ENCODE measurements around the gene CPXM2. TPM values are rescaled to one million over a fixed set of nuclear protein-coding genes. Genes with fewer than 3 reads are reported as not detected.

Gene CPXM2
- total and polyA plus RNA-seq, 9 of the 15 experiments (the other 6 are each of a cell fraction or from before 2014, with no cell fraction given), result not detected

DNA sequence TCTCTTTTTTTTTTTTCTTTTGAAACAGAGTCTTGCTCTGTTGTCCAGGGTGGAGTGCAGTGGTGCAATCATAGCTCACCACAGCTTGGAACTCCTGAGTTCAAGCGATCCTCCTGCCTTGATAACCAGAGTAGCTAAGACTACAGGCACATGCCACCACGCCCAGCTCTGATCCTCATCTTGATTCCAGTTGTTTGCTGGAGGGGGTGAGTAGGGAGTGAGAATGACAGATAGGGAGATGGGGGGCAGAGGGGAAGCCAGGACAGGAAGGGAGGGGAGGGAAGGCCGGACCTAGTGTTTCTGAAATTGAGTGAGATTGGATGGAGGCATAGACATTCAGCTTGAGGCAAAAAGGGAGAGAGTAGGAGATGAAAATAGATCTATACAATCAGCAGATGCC, 25.2 kb upstream of the CPXM2 start:
- TF ChIP-seq SIN3A (IDR thresholded peaks at IDR 0.05; ENCODE audit: borderline replicate concordance in 2 of 2, control insufficient read depth in 1 of 2, low read depth in 2 of 2, low read length in 2 of 2), result no peak
- 0 out of 2 replicates have a peak, but pooled peaks have one; percentile 58 for TF ChIP-seq ZNF57 (CRISPR knock-in tag; IDR thresholded peaks at IDR 0.05)
- H2AFZ ChIP-seq (ENCODE audit: low read depth, low read length), result no peak overlapping the region
- BruUV-seq (replicated peaks), result no TSS peak
- H4K20me1 ChIP-seq (replicated peaks; ENCODE audit: control insufficient read depth, insufficient read depth, low read length), result no peaks in the 10 kb centered on the region
- in situ Hi-C loops (cut with MboI) (no loop called here), intact Hi-C loops (cut with micrococcal nuclease) (no loop called here)
- no peak overlapping the region for H3K4me3 ChIP-seq
- H3K27ac ChIP-seq (ENCODE audit: extremely low read depth, low read depth, low read length), result no peak overlapping the region
- ChIA-PET CTCF (ENCODE audit: low intra/inter-chr PET ratio) (no interaction called here), POLR2A (no interaction called here)
- no peaks in the 10 kb centered on the region for H3K9me1 ChIP-seq (ENCODE audit: control insufficient read depth, insufficient read depth, low read length)
- H3K9ac ChIP-seq (ENCODE audit: insufficient read depth in 1 of 2, low read depth in 2 of 2, low read length in 2 of 2), result no peak overlapping the region
- H3K79me2 ChIP-seq (ENCODE audit: control insufficient read depth, insufficient read depth, low read length), result no peaks in the 10 kb centered on the region
- ATAC-seq (no peak), FAIRE-seq (no peak), DNase-seq (ENCODE audit: extremely low read depth in 1 of 4, low spot score in 3 of 4) (no peak)
- H3K36me3 ChIP-seq (ENCODE audit: control insufficient read depth, insufficient read depth, low read length), result no peaks in the 10 kb centered on the region
- H3K4me1 ChIP-seq (replicated peaks in 1 of 2; ENCODE audit: control insufficient read depth in 2 of 2, insufficient read depth in 2 of 2, low read length in 2 of 2), result no peaks in the 10 kb centered on the region; a peak in 1 of 5 replicates
- WGBS (ENCODE audit: insufficient coverage, low coverage, missing lambda C conversion rate), result 0% methylated on average over 3 of the region's 3 CpGs
- peaks cover 0 to 9% of the 10 kb centered on the region in 2 experiments; a peak in 1 of 5 replicates for H3K27me3 ChIP-seq (ENCODE audit: control insufficient read depth in 2 of 2, insufficient read depth in 2 of 2, low read length in 2 of 2)
- H3K4me2 ChIP-seq (ENCODE audit: insufficient read depth, low read length), result no peak overlapping the region
- no peaks in the 10 kb centered on the region for H3K9me3 ChIP-seq (replicated peaks; ENCODE audit: control insufficient read depth, insufficient read depth, low read depth, low read length)

DNA sequence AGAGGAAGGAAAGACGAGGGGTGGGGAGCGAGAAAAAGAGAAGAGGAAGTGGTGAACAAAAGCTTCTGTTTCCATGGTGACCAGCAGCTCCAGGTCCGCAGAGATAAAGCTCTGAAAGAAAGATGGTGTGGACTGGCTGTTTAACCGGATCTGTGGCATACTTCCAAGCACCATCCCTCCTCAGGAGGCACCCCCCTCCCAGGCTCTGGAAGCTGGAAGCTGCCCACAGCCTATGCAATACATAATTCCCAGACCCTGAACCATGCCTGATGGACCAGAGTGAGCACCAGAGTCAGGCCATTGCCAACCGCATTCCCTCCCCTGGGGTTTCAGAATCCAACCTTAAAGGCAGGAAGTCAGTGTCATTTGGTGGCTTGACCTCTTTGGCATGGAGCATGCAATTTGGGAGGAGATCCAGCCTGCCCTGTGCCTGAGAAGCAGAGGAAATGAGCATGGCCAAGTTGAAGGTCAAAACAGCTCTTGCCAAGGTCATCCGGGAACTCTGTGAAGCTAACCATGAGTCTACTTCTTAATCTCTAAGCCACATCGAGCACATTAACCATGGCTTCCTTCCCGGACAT, 22.2 kb upstream of the CPXM2 start:
- no peaks in the 10 kb centered on the region for H3K9me1 ChIP-seq (ENCODE audit: control insufficient read depth, insufficient read depth, low read length)
- H2AFZ ChIP-seq (ENCODE audit: low read depth, low read length), result no peak overlapping the region
- intact Hi-C loops (cut with micrococcal nuclease), result no loop called here
- WGBS (ENCODE audit: insufficient coverage, low coverage, missing lambda C conversion rate), result 0% methylated on average over 8 of the region's 8 CpGs
- in situ Hi-C loops (cut with MboI), result no loop called here
- H3K9ac ChIP-seq (ENCODE audit: insufficient read depth in 1 of 2, low read depth in 2 of 2, low read length in 2 of 2), result no peak overlapping the region
- DNase-seq (ENCODE audit: extremely low read depth in 1 of 4, low spot score in 3 of 4) (peak in 2 of 4 experiments; percentile 8 to 9), FAIRE-seq (no peak), ATAC-seq (no peak)
- H3K9me3 ChIP-seq (replicated peaks; ENCODE audit: control insufficient read depth, insufficient read depth, low read depth, low read length), result no peaks in the 10 kb centered on the region
- no peaks in the 10 kb centered on the region; a peak in 1 of 5 replicates for H3K4me1 ChIP-seq (replicated peaks in 1 of 2; ENCODE audit: control insufficient read depth in 2 of 2, insufficient read depth in 2 of 2, low read length in 2 of 2)
- H3K36me3 ChIP-seq (ENCODE audit: control insufficient read depth, insufficient read depth, low read length), result no peaks in the 10 kb centered on the region
- H3K79me2 ChIP-seq (ENCODE audit: control insufficient read depth, insufficient read depth, low read length), result no peaks in the 10 kb centered on the region
- no peak overlapping the region for H3K4me2 ChIP-seq (ENCODE audit: insufficient read depth, low read length)
- ChIA-PET CTCF (ENCODE audit: low intra/inter-chr PET ratio) (no interaction called here), POLR2A (interaction anchor here (1.2 kb wide), 1 partner anchor 21 kb away, joined by 3 read pairs; no protein-coding TSS in a partner anchor)
- H3K4me3 ChIP-seq, result no peak overlapping the region
- H3K27ac ChIP-seq (ENCODE audit: extremely low read depth, low read depth, low read length), result no peak overlapping the region
- H4K20me1 ChIP-seq (replicated peaks; ENCODE audit: control insufficient read depth, insufficient read depth, low read length), result no peaks in the 10 kb centered on the region
- BruUV-seq (replicated peaks), result no TSS peak
- peaks cover 0 to 9% of the 10 kb centered on the region in 2 experiments; a peak in 1 of 5 replicates for H3K27me3 ChIP-seq (ENCODE audit: control insufficient read depth in 2 of 2, insufficient read depth in 2 of 2, low read length in 2 of 2)
- TF ChIP-seq GABPA (tag; conservative IDR thresholded peaks at IDR 0.05; ENCODE audit: low read depth) (peak; percentile 36; the same call in 1 of the 2 replicates), SPI1 (IDR thresholded peaks at IDR 0.05; ENCODE audit: borderline replicate concordance, low read depth, low read length) (peak; percentile 91), KHSRP (IDR thresholded peaks at IDR 0.05) (no peak), ZNF76 (CRISPR knock-in tag; IDR thresholded peaks at IDR 0.05; ENCODE audit: borderline replicate concordance) (no peak)
- TF ChIP-seq, protein P1, sequence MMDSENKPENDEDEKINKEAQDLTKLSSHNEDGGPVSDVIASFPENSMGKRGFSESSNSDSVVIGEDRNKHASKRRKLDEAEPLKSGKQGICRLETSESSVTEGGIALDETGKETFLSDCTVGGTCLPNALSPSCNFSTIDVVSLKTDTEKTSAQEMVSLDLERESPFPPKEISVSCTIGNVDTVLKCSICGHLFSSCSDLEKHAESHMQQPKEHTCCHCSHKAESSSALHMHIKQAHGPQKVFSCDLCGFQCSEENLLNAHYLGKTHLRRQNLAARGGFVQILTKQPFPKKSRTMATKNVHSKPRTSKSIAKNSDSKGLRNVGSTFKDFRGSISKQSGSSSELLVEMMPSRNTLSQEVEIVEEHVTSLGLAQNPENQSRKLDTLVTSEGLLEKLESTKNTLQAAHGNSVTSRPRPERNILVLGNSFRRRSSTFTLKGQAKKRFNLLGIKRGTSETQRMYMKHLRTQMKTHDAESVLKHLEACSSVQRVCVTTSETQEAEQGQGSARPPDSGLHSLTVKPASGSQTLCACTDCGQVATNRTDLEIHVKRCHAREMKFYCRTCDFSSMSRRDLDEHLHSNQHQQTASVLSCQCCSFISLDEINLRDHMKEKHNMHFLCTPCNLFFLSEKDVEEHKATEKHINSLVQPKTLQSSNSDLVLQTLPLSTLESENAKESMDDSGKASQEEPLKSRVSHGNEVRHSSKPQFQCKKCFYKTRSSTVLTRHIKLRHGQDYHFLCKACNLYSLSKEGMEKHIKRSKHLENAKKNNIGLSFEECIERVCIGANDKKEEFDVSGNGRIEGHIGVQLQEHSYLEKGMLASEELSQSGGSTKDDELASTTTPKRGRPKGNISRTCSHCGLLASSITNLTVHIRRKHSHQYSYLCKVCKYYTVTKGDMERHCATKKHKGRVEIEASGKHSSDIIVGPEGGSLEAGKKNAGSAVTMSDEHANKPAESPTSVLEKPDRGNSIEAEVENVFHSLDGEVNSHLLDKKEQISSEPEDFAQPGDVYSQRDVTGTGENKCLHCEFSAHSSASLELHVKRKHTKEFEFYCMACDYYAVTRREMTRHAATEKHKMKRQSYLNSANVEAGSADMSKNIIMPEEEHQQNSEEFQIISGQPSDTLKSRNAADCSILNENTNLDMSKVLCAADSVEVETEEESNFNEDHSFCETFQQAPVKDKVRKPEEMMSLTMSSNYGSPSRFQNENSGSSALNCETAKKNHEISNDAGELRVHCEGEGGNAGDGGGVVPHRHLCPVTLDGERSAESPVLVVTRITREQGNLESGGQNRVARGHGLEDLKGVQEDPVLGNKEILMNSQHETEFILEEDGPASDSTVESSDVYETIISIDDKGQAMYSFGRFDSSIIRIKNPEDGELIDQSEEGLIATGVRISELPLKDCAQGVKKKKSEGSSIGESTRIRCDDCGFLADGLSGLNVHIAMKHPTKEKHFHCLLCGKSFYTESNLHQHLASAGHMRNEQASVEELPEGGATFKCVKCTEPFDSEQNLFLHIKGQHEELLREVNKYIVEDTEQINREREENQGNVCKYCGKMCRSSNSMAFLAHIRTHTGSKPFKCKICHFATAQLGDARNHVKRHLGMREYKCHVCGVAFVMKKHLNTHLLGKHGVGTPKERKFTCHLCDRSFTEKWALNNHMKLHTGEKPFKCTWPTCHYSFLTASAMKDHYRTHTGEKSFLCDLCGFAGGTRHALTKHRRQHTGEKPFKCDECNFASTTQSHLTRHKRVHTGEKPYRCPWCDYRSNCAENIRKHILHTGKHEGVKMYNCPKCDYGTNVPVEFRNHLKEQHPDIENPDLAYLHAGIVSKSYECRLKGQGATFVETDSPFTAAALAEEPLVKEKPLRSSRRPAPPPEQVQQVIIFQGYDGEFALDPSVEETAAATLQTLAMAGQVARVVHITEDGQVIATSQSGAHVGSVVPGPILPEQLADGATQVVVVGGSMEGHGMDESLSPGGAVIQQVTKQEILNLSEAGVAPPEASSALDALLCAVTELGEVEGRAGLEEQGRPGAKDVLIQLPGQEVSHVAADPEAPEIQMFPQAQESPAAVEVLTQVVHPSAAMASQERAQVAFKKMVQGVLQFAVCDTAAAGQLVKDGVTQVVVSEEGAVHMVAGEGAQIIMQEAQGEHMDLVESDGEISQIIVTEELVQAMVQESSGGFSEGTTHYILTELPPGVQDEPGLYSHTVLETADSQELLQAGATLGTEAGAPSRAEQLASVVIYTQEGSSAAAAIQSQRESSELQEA (IDR thresholded peaks at IDR 0.05; ENCODE audit: low read depth), result no peak

Data from K562 (cell line).